Activated CD8-positive, alpha-beta T cell treated with anti-CD3 and anti-CD28 coated beads, Interleukin-2, amount 10 ng/mL, durations not matched to agents 7 days and 5 days (primary cell): Measurements from ENCODE around the gene ART3. TPM values are rescaled to one million over a fixed set of nuclear protein-coding genes. Genes with fewer than 3 reads are reported as not detected.

Experiments used
- ATAC-seq: fragments of 150-1000 bp; cut with Tn5 transposase; one replicate; pipeline ENCODE4 v1.10.0; 2021; ENCODE audit warnings: moderate library complexity
- CTCF ChIA-PET: fragments of 350-600 bp; sonication (Branson Sonifier 250); formaldehyde crosslinking; loops from one replicate; lab custom pipeline; 2021; ENCODE audit warnings: antibody characterized with exemption; lab: Charles Lee
- POLR2A ChIA-PET: fragments of 350-600 bp; sonication (Branson Sonifier 250); formaldehyde crosslinking; loops from one replicate; lab custom pipeline; 2021; ENCODE audit warnings: antibody characterized with exemption; lab: Charles Lee
- DNase-seq: peaks from one replicate; pipeline ENCODE4 v3.0.0-alpha.2; 2020
- H3K27ac Mint-ChIP-seq: one replicate; pipeline ENCODE4 v1.8.0; 2021; ENCODE audit warnings: mild to moderate bottlenecking, mixed read lengths
- H3K27me3 Mint-ChIP-seq: one replicate; pipeline ENCODE4 v1.8.0; 2021; ENCODE audit warnings: low read depth, mixed read lengths
- H3K36me3 Mint-ChIP-seq: one replicate; pipeline ENCODE4 v1.8.0; 2021; ENCODE audit warnings: low read depth, mixed read lengths
- H3K4me1 Mint-ChIP-seq: one replicate; pipeline ENCODE4 v1.8.0; 2021; ENCODE audit warnings: low read depth, mixed read lengths
- H3K4me3 Mint-ChIP-seq: one replicate; pipeline ENCODE4 v1.8.0; 2021; ENCODE audit warnings: mild to moderate bottlenecking, mixed read lengths
- H3K9me3 Mint-ChIP-seq: one replicate; pipeline ENCODE4 v1.8.0; 2022; ENCODE audit warnings: mixed read lengths; ENCODE audit not compliant: insufficient read depth
- total RNA-seq, 2 experiments: library from RNA; stranded (reverse); gene quantifications; one replicate each; pipeline ENCODE4 v1.2.3, GENCODE V29; 2021

ART3 gene
- total RNA-seq, 2 experiments from 2014 or later = not detected

DNA sequence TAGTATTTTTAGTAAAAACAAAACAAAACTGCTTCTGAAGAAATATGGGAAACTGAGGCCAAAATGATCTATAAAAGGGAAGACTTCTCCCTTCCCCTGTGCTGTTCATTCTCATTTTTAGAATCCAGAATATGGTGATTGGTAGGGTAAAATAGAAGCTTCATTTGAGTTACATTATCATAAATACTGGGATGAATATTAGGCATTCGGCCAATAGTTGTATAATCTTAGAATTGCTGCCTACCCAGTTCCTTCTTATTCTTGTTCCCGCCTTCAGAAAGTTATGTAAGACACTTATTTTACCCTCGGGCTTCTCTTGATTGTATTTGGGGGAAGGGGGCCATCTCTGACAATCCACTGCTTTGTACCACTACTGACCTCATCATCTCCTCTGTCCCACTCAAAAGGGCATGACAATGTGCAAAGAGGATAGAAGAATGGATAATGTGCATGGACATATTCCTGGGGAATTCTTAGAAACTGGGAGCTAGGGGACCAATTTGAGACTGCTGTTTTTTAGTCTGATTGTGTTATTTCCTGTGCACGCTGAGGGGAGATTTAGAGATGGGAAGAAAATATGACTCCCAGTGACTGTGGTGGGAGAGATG is 588 bp downstream of the ART3 start:
- Mint-ChIP-seq H3K27me3 (peaks cover 9% of the 10 kb centered on the region), H3K27ac (no peak overlapping the region), H3K9me3 (no peaks in the 10 kb centered on the region), H3K4me1 (no peaks in the 10 kb centered on the region), H3K4me3 (no peak overlapping the region), H3K36me3 (no peaks in the 10 kb centered on the region)
- ChIA-PET POLR2A (no interaction called here), CTCF (interaction anchor here (0.6 to 1.4 kb wide), 4 partner anchors 9 to 159 kb away, joined by 3 to 5 read pairs (median 3); no protein-coding TSS in a partner anchor)
- DNase-seq (no peak), ATAC-seq (no peak)

DNA sequence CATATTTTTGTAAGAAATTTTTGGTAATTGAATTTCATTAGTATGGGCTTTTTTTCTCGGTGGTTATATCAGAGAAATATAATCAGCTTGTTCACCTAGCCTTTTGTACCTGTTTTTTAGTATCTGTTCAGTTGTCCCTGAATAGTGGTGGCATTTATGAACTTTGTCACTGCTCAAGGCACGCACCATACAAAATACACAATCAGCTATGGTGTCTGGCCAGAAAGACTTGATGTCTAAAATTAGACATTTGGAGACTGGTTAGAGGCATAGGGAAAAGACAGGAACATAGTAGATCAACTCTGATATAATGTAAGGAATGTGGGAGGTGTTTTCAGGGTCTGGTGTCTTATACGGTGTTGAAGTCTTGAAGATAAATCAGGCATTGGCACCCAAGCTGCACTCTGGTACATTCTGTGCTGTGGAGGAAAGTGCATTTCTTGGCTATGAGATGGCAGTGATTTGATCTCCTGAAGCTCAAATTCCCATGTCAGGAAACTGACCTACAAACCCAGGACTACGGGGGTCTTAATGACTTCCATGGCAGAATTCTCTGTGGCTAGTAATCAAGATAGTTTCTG is 3.6 kb downstream of the ART3 start:
- Mint-ChIP-seq H3K27me3 (peaks cover 9% of the 10 kb centered on the region), H3K36me3 (no peaks in the 10 kb centered on the region), H3K4me3 (no peak overlapping the region), H3K4me1 (no peaks in the 10 kb centered on the region), H3K9me3 (no peaks in the 10 kb centered on the region), H3K27ac (no peak overlapping the region)
- ATAC-seq = no peak
- POLR2A ChIA-PET = no interaction called here
- DNase-seq = no peak
- CTCF ChIA-PET = no interaction called here

- no peak for DNase-seq
- H3K27me3 Mint-ChIP-seq = peaks cover 11% of the 10 kb centered on the region
- CTCF ChIA-PET = interaction anchor here (1.1 to 1.8 kb wide), 4 partner anchors 9 to 188 kb away, joined by 3 to 4 read pairs (median 3); no protein-coding TSS in a partner anchor
- ATAC-seq = no peak
- POLR2A ChIA-PET = no interaction called here
- no peak overlapping the region for H3K4me3 Mint-ChIP-seq
- no peaks in the 10 kb centered on the region for H3K4me1 Mint-ChIP-seq
- no peak overlapping the region for H3K27ac Mint-ChIP-seq
- H3K9me3 Mint-ChIP-seq = no peaks in the 10 kb centered on the region
- no peaks in the 10 kb centered on the region for H3K36me3 Mint-ChIP-seq
Measured at GRCh38 chr4:76083386-76083988, 9.0 kb downstream of the ART3 start.

GRCh38 chr4:76084542-76084941 is 10.0 kb downstream of the ART3 start:
- no peaks in the 10 kb centered on the region for H3K4me1 Mint-ChIP-seq
- DNase-seq = no peak
- no peak for ATAC-seq
- H3K36me3 Mint-ChIP-seq = no peaks in the 10 kb centered on the region
- ChIA-PET POLR2A (interaction anchor here (0.6 kb wide), 1 partner anchor 95 kb away, joined by 5 read pairs; no protein-coding TSS in a partner anchor), CTCF (interaction anchor here (1.5 to 1.6 kb wide), 2 partner anchors 14 to 89 kb away, joined by 3 to 4 read pairs; no protein-coding TSS in a partner anchor)
- peaks cover 9% of the 10 kb centered on the region for H3K27me3 Mint-ChIP-seq
- H3K27ac Mint-ChIP-seq = no peak overlapping the region
- H3K4me3 Mint-ChIP-seq = no peak overlapping the region
- no peaks in the 10 kb centered on the region for H3K9me3 Mint-ChIP-seq

- Mint-ChIP-seq H3K4me1 (peaks cover 4% of the 10 kb centered on the region), H3K9me3 (no peaks in the 10 kb centered on the region), H3K27ac (no peak overlapping the region), H3K27me3 (peaks cover 8% of the 10 kb centered on the region), H3K4me3 (no peak overlapping the region), H3K36me3 (no peaks in the 10 kb centered on the region)
- ChIA-PET POLR2A (interaction anchor here (0.7 kb wide), 1 partner anchor 708 kb away, joined by 3 read pairs; no protein-coding TSS in a partner anchor), CTCF (interaction anchor here (0.6 to 1.7 kb wide), 9 partner anchors 13 to 192 kb away, joined by 3 to 5 read pairs (median 3); partner anchors contain the start of gene SDAD1)
- peak; percentile 44 for ATAC-seq
- peak; percentile 23 for DNase-seq
Measured at GRCh38 chr4:76087007-76087769, 12.7 kb downstream of the ART3 start.

DNA sequence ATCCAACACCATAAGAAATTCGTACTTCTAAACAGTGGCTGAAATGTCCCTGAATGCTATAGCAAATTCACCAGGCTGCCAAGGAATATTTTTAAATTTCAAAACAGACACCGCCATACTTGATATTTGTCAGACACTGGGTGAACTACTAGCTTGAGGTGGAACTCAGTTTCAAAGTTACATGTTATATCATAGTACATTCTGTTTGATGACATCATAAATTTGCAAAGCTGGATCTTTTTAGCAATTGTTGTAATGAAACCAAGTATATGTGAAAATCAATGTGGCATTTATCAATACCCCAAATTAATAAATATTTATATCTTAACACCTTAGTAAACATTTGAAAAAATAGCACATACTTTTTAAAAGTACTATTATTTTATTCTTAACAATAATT is 14.2 kb downstream of the ART3 start:
- POLR2A ChIA-PET = no interaction called here
- H3K9me3 Mint-ChIP-seq = no peaks in the 10 kb centered on the region
- no peak for ATAC-seq
- H3K27ac Mint-ChIP-seq = no peak overlapping the region
- no peak for DNase-seq
- peaks cover 14% of the 10 kb centered on the region for H3K27me3 Mint-ChIP-seq
- CTCF ChIA-PET = interaction anchor here (1.2 to 1.4 kb wide), 2 partner anchors 91 to 193 kb away, joined by 4 to 5 read pairs; no protein-coding TSS in a partner anchor
- peaks cover 4% of the 10 kb centered on the region for H3K4me1 Mint-ChIP-seq
- no peak overlapping the region for H3K4me3 Mint-ChIP-seq
- no peaks in the 10 kb centered on the region for H3K36me3 Mint-ChIP-seq

GRCh38 chr4:76090241-76090691 is 15.8 kb downstream of the ART3 start:
- H3K9me3 Mint-ChIP-seq = no peaks in the 10 kb centered on the region
- H3K4me1 Mint-ChIP-seq = peaks cover 4% of the 10 kb centered on the region
- no peak for ATAC-seq
- ChIA-PET POLR2A (no interaction called here), CTCF (interaction anchor here (0.9 to 1.2 kb wide), 3 partner anchors 38 to 94 kb away, joined by 3 to 5 read pairs (median 4); no protein-coding TSS in a partner anchor)
- H3K27ac Mint-ChIP-seq = no peak overlapping the region
- no peaks in the 10 kb centered on the region for H3K36me3 Mint-ChIP-seq
- no peak overlapping the region for H3K4me3 Mint-ChIP-seq
- no peak for DNase-seq
- peaks cover 17% of the 10 kb centered on the region for H3K27me3 Mint-ChIP-seq

DNA sequence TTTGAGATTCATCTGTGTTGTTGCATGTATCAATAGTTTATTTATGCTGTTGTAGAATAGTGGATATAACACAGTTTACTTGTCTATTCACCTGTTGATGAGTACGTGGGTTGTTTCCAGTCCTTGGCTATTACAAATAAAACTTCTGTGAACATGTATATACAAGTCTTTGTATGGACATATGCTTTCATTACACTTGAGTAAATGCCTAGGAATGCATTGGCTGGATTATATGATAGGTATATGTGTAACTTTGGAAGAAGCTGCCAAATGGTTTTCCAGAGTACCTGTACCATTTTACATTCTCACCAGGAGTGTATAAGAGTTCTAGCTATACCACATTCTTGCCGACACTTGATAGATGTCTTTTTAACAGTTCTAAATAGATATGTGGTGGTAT is 16.5 kb downstream of the ART3 start:
- H3K4me3 Mint-ChIP-seq = no peak overlapping the region
- H3K27ac Mint-ChIP-seq = no peak overlapping the region
- no peaks in the 10 kb centered on the region for H3K36me3 Mint-ChIP-seq
- no peak for ATAC-seq
- CTCF ChIA-PET = interaction anchor here (0.9 kb wide), 1 partner anchor 37 kb away, joined by 4 read pairs; no protein-coding TSS in a partner anchor
- peaks cover 21% of the 10 kb centered on the region for H3K27me3 Mint-ChIP-seq
- POLR2A ChIA-PET = no interaction called here
- H3K4me1 Mint-ChIP-seq = peaks cover 4% of the 10 kb centered on the region
- no peaks in the 10 kb centered on the region for H3K9me3 Mint-ChIP-seq
- no peak for DNase-seq

DNA sequence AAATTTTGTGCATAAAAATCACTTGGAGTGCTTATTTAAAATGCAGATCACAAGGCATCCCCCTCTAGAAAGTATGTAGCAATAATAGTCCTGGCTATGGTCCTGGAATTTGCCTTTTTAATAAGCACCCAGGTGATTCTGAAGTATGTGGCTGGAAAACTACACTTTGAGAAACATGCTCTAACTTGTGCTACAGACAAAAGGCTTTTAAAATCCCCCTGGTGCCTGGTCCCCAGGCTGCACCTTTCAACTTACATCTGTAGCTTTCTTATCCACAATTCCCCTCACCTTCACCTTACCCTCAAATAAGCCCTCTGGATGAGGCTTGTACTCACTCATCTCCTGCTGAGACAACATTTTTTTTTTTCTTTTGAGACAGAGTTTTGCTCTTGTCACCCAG is 21.1 kb downstream of the ART3 start:
- peaks cover 20% of the 10 kb centered on the region for H3K27me3 Mint-ChIP-seq
- ATAC-seq (no peak), DNase-seq (no peak)
- no peaks in the 10 kb centered on the region for H3K36me3 Mint-ChIP-seq
- POLR2A ChIA-PET = no interaction called here
- H3K9me3 Mint-ChIP-seq = no peaks in the 10 kb centered on the region
- no peak overlapping the region for H3K4me3 Mint-ChIP-seq
- no peaks in the 10 kb centered on the region for H3K4me1 Mint-ChIP-seq
- CTCF ChIA-PET = no interaction called here
- H3K27ac Mint-ChIP-seq = no peak overlapping the region

DNA sequence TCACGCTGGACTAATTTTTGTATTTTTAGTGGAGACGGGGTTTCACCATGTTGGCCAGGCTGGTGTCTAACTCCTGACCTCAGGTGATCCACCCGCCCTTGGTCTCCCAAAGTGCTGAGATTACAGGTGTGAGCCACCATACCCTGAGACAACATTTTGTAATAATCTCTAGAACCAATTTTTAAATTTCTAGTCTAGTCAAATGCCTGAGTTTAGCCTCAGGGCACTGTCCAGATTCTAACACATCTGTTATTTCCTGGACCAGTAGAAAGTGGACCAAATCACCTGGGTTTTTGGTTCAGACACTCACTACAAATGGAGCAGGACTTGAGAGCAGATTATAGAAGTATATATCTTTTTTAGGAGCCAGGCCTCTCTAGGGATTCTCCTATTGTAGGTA is 21.6 kb downstream of the ART3 start:
- ChIA-PET CTCF (no interaction called here), POLR2A (no interaction called here)
- no peaks in the 10 kb centered on the region for H3K4me1 Mint-ChIP-seq
- ATAC-seq (no peak), DNase-seq (no peak)
- no peaks in the 10 kb centered on the region for H3K36me3 Mint-ChIP-seq
- no peak overlapping the region for H3K27ac Mint-ChIP-seq
- H3K9me3 Mint-ChIP-seq = no peaks in the 10 kb centered on the region
- H3K4me3 Mint-ChIP-seq = no peak overlapping the region
- peaks cover 20% of the 10 kb centered on the region for H3K27me3 Mint-ChIP-seq

DNA sequence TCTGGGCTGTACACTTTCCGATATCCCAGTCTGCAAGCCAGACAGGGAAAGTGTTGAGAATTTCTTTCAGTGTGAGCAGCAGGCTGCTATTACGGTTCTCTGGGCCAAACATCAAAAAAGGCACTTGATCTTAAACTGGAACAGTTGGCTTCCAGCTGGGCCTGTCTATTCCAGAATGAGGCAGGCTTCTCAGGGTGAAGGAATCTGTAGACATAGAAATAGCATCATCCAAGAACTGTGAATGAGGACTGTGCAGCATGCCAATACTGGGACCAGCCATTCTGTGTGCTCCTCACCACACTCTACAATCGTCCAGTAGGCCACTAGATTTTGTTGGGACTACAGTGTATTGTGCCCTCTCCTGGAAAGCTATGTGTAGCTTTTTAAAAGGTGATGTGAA is 31.1 kb downstream of the ART3 start:
- ChIA-PET CTCF (interaction anchor here (1.4 kb wide), 1 partner anchor 106 kb away, joined by 3 read pairs; no protein-coding TSS in a partner anchor), POLR2A (no interaction called here)
- Mint-ChIP-seq H3K4me1 (no peaks in the 10 kb centered on the region), H3K9me3 (no peaks in the 10 kb centered on the region), H3K36me3 (no peaks in the 10 kb centered on the region), H3K27me3 (peaks cover 6% of the 10 kb centered on the region), H3K27ac (no peak overlapping the region), H3K4me3 (no peak overlapping the region)
- DNase-seq = no peak
- no peak for ATAC-seq
